ENCODE data around the gene RDM1. TPM values are rescaled to one million over a fixed set of nuclear protein-coding genes. Genes with fewer than 3 reads are reported as not detected.

The RDM1 gene
- total and polyA plus RNA-seq, 9 donors, result 0.33 TPM; not detected in 8

DNA sequence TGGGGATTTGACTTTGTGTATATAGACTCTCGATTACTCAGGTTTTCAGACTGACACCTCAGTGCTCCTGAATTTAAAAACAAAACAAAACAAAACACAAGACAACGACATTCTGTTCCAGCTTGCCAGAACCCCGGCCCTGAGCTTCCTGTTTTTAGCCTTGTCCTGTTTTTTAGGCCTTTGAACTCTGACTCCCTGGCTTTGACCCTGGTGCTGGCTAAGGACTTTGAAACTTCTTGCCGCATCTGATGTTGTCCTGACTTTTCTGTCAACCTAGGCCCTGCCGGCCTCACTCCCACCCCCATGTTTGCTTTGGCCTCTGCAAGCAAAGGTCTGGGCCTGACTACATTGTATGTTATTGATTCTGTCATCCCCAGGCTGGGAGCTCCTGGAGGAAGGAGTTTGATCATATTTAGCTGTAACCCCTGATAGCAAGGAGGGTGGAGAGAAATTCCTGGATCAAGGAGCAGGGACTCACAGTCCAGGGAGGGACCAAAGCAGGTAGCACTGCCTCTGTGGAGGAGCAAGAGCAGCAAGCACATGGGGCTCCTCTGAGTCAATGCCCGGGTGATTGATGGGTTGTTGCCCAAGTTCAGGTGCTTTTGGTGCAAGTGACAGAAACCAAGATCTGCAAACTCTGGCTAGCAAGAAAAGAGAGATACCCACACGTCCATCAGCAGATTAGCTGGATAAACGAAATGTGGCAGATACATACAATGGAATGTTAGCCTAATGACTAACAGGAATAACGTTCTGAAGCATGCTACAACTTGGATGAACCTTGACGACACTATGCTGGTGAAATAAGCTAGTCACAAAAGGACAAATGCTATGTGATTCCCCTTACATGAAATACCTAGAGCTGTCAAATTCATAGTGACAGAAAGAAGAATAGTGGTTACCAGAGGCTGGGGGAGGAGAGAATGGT lies 43.0 kb upstream of the RDM1 start:
- H3K27me3 ChIP-seq, result no peaks in the 10 kb centered on the region
- no peaks in the 10 kb centered on the region for H3K4me1 ChIP-seq (ENCODE audit: insufficient read depth)
- TF ChIP-seq, protein P1, sequence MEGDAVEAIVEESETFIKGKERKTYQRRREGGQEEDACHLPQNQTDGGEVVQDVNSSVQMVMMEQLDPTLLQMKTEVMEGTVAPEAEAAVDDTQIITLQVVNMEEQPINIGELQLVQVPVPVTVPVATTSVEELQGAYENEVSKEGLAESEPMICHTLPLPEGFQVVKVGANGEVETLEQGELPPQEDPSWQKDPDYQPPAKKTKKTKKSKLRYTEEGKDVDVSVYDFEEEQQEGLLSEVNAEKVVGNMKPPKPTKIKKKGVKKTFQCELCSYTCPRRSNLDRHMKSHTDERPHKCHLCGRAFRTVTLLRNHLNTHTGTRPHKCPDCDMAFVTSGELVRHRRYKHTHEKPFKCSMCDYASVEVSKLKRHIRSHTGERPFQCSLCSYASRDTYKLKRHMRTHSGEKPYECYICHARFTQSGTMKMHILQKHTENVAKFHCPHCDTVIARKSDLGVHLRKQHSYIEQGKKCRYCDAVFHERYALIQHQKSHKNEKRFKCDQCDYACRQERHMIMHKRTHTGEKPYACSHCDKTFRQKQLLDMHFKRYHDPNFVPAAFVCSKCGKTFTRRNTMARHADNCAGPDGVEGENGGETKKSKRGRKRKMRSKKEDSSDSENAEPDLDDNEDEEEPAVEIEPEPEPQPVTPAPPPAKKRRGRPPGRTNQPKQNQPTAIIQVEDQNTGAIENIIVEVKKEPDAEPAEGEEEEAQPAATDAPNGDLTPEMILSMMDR (IDR thresholded peaks at IDR 0.05), result no peak
- TF ChIP-seq POLR2A (IDR thresholded peaks at IDR 0.05), result no peak
- no peak for TF ChIP-seq EP300 (IDR thresholded peaks at IDR 0.05)
- 42 to 51% (median 43%) methylated on average over 10 of the region's 10 CpGs for WGBS, 3 donors
- H3K9me3 ChIP-seq, result no peaks in the 10 kb centered on the region
- no peaks in the 10 kb centered on the region for H3K36me3 ChIP-seq
- intact Hi-C loops (cut with DNase I), result loop anchor here in 2 of 4 donors (10.0 kb wide), 2 partner anchors 501 to 511 kb away; partner anchors contain the start of gene ZNHIT3 (in 1 of the 2)
- H3K27ac ChIP-seq, result no peak overlapping the region
- no peak overlapping the region for H3K4me3 ChIP-seq
- DNase-seq, result no peak

DNA sequence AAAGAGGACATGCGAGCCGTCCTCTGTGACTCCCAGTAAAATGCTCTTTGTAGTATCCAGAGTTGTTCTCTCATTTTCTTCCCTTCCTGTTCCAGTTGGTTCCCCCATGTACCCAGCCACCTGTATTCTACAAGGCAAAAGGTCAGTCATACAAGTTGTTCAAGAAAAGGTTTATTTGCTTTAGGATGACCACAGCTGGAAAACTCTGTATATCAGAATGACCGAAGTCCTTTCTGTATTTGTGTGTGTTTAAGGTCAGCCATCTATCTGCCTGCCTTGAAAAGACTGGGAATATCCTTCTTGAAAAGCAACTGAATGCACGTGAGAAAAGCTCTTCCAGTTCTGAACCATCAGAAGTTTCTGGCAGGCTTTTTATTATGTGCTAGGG lies 42.4 kb upstream of the RDM1 start:
- Histone ChIP-seq H3K9me3 (no peaks in the 10 kb centered on the region), H3K4me3 (no peak overlapping the region), H3K4me1 (ENCODE audit: insufficient read depth) (no peaks in the 10 kb centered on the region), H3K27ac (no peak overlapping the region), H3K36me3 (no peaks in the 10 kb centered on the region), H3K27me3 (no peaks in the 10 kb centered on the region)
- no peak for DNase-seq
- no peak for TF ChIP-seq EP300 (IDR thresholded peaks at IDR 0.05)
- TF ChIP-seq POLR2A (IDR thresholded peaks at IDR 0.05), result no peak
- TF ChIP-seq, protein P1 (IDR thresholded peaks at IDR 0.05), result no peak
- intact Hi-C loops (cut with DNase I), result loop anchor here in 2 of 4 donors (10.0 kb wide), 2 partner anchors 502 to 512 kb away; partner anchors contain the start of gene ZNHIT3 (in 1 of the 2)
- WGBS, 3 donors, result 68 to 77% (median 70%) methylated on average over 4 of the region's 4 CpGs

DNA sequence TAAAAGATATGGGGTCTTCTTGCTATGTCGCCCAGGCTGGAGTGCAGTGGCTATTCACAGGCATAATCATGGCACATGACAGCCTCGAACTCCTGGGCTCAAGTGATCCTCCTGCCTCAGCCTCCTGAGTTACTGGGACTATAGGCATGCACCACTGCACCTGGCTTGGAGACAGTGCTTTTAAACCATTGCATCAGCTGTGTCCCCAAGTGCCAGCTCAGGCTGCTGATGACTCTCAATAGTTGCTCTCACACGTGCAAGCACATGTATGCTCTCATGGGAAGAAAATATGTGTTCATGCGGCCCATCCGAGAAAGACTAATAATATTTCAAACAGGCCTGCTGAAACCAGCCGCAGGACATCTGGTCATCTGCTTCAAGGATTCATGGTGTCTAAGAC lies 42.0 kb upstream of the RDM1 start:
- 69 to 88% (median 87%) methylated on average over 6 of the region's 6 CpGs for WGBS, 3 donors
- intact Hi-C loops (cut with DNase I), result loop anchor here in 2 of 4 donors (10.0 kb wide), 2 partner anchors 502 to 512 kb away; partner anchors contain the start of gene ZNHIT3 (in 1 of the 2)

DNA sequence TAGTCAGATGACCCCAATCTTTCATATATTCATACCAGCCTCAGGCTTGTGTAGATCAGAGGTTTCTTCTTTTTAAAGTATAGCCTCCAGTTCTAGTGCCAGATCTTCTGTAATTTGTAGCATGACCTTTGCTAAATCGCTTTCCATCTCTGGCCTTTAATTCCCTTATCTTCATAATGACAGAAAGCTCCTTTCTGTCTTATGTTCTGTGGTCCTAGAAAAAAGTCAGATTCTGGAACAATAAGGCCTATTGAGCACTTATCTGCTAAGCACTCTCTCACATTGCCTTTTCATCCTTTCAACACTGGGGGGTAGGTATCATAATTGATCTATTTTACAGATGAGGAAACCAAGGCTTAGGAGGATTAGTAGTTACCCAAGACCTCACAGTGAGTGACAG lies 41.5 kb upstream of the RDM1 start:
- 86 to 91% (median 89%) methylated on average over 1 of the region's 1 CpG for WGBS, 3 donors

More for the DNA sequence above, 42.0 kb upstream of the RDM1 start:
- H3K27ac ChIP-seq, result no peak overlapping the region
- no peaks in the 10 kb centered on the region for H3K4me1 ChIP-seq (ENCODE audit: insufficient read depth)
- no peak overlapping the region for H3K4me3 ChIP-seq
- no peak for DNase-seq
- H3K36me3 ChIP-seq, result no peaks in the 10 kb centered on the region
- no peaks in the 10 kb centered on the region for H3K27me3 ChIP-seq
- TF ChIP-seq, protein P1 (IDR thresholded peaks at IDR 0.05), result no peak
- no peak for TF ChIP-seq EP300 (IDR thresholded peaks at IDR 0.05)
- no peak for TF ChIP-seq POLR2A (IDR thresholded peaks at IDR 0.05)
- no peaks in the 10 kb centered on the region for H3K9me3 ChIP-seq

More for the DNA sequence above, 41.5 kb upstream of the RDM1 start:
- Histone ChIP-seq H3K9me3 (no peaks in the 10 kb centered on the region), H3K27ac (no peak overlapping the region), H3K27me3 (no peaks in the 10 kb centered on the region), H3K4me3 (no peak overlapping the region), H3K36me3 (no peaks in the 10 kb centered on the region), H3K4me1 (ENCODE audit: insufficient read depth) (no peaks in the 10 kb centered on the region)
- TF ChIP-seq POLR2A (IDR thresholded peaks at IDR 0.05), result no peak
- TF ChIP-seq, protein P1 (IDR thresholded peaks at IDR 0.05), result no peak
- intact Hi-C loops (cut with DNase I), result loop anchor here in 2 of 4 donors (10.0 kb wide), 2 partner anchors 503 to 513 kb away; partner anchors contain the start of gene ZNHIT3 (in 1 of the 2)
- DNase-seq, result no peak
